Panc1 (cell line): ENCODE results near the gene ADD2. TPM values are rescaled to one million over a fixed set of nuclear protein-coding genes. Genes with fewer than 3 reads are reported as not detected.

Experiments used
- ATAC-seq: fragments of 200-7000 bp; cut with Tn5 transposase; 2 replicates; pipeline ENCODE4 v1.9.1; 2020; ENCODE audit warnings: mild to moderate bottlenecking, moderate library complexity
- BruUV-seq: library from RNA; stranded (reverse); fragments of 400-500 nt; replicated peaks from 2 replicates; lab custom pipeline; 2021; lab: Mats Ljungman, UMichigan
- CTCF ChIA-PET: fragments of 300-600 bp; sonication (Branson Sonifier 250); formaldehyde crosslinking; loops from one replicate; lab custom pipeline; 2022; ENCODE audit warnings: antibody characterized with exemption; lab: Charles Lee
- POLR2A ChIA-PET: fragments of 300-600 bp; sonication (Branson Sonifier 250); formaldehyde crosslinking; loops from one replicate; lab custom pipeline; 2022; ENCODE audit warnings: antibody characterized with exemption; lab: Charles Lee
- DNase-seq: peaks from one replicate; pipeline ENCODE4 v3.0.0-alpha.2; 2010; ENCODE audit warnings: low read depth, low spot score
- H3K27ac ChIP-seq: 2 replicates; pipeline ENCODE4 v1.5.1; 2011; ENCODE audit warnings: mild to moderate bottlenecking, low read length, inconsistent platforms
- H3K27me3 ChIP-seq: fragments of 200-500 bp; sonication (Bioruptor generic); 2 replicates; pipeline ENCODE4 v1.6.0; 2014; ENCODE audit warnings: low read length, inconsistent platforms; ENCODE audit not compliant: control insufficient read depth, insufficient read depth
- H3K36me3 ChIP-seq: fragments of 200-500 bp; sonication (Bioruptor generic); 2 replicates; pipeline ENCODE4 v1.5.1; 2014; ENCODE audit warnings: inconsistent platforms, mild to moderate bottlenecking, low read length, moderate library complexity; ENCODE audit not compliant: control insufficient read depth, insufficient read depth
- H3K4me1 ChIP-seq: 2 replicates; pipeline ENCODE4 v1.5.1; 2011; ENCODE audit warnings: inconsistent platforms, mild to moderate bottlenecking, low read length, moderate library complexity; ENCODE audit not compliant: control insufficient read depth, insufficient read depth
- H3K4me3 ChIP-seq, 2 experiments: 2 replicates each; pipeline ENCODE4 v1.5.1; 2011 to 2012; ENCODE audit warnings: low read depth in 2 of 2, low read length in 2 of 2, mild to moderate bottlenecking in 2 of 2, inconsistent platforms in 1 of 2, moderate library complexity in 1 of 2
- H3K9me3 ChIP-seq: fragments of 200-500 bp; sonication (Bioruptor generic); 2 replicates; pipeline ENCODE4 v1.5.1; 2014; ENCODE audit warnings: low read depth, mild to moderate bottlenecking, inconsistent platforms, low read length, moderate library complexity; ENCODE audit not compliant: control insufficient read depth, insufficient read depth
- POLR2AphosphoS5 ChIP-seq: IDR thresholded peaks from 2 replicates; pipeline ENCODE4 v1.6.1; 2012; ENCODE audit warnings: mild to moderate bottlenecking, low read depth, low read length, moderate library complexity
- SIN3A ChIP-seq: IDR thresholded peaks from 2 replicates; pipeline ENCODE4 v1.6.1; 2012; ENCODE audit warnings: low read depth, mild to moderate bottlenecking, low read length, moderate library complexity, borderline replicate concordance; ENCODE audit not compliant: insufficient read depth
- TCF7L2 ChIP-seq: IDR thresholded peaks from 2 replicates; pipeline ENCODE4 v1.6.1; 2011; ENCODE audit warnings: mild to moderate bottlenecking, low read depth, low read length, inconsistent platforms
- in situ Hi-C: cut with HindIII; loops from 2 replicates; pipeline ENCODE4 v1.10.0; 2016; ENCODE audit warnings: low sequenced_read_pairs, low pct_unique_long_range_greater_than_20kb
- intact Hi-C: fragments of 100-400 bp; cut with micrococcal nuclease; formaldehyde crosslinking; loops from one replicate; pipeline ENCODE4 v1.10.0; 2022; ENCODE audit not compliant: unreplicated experiment
- total RNA-seq: library from RNA; stranded (reverse); gene quantifications from one replicate; pipeline ENCODE4 v1.2.1, GENCODE V29; 2021; ENCODE audit not compliant: unreplicated experiment
- TF ChIP-seq, protein P1 (sequence below): fragments of 450-650 bp; IDR thresholded peaks from 2 replicates; pipeline ENCODE4 v1.5.1; 2017; ENCODE audit warnings: mild to moderate bottlenecking
- TF ChIP-seq, protein P2 (sequence below), 2 experiments: IDR thresholded peaks; 2 replicates each; pipeline ENCODE4 v1.6.1; 2011 to 2012; ENCODE audit warnings: low read depth in 2 of 2, control low read depth in 1 of 2, low read length in 1 of 2, mild to moderate bottlenecking in 1 of 2, moderate library complexity in 1 of 2; ENCODE audit not compliant: insufficient read depth in 1 of 2

The ADD2 gene
- total RNA-seq, 1 experiment from 2014 or later, result 0.26 TPM

DNA sequence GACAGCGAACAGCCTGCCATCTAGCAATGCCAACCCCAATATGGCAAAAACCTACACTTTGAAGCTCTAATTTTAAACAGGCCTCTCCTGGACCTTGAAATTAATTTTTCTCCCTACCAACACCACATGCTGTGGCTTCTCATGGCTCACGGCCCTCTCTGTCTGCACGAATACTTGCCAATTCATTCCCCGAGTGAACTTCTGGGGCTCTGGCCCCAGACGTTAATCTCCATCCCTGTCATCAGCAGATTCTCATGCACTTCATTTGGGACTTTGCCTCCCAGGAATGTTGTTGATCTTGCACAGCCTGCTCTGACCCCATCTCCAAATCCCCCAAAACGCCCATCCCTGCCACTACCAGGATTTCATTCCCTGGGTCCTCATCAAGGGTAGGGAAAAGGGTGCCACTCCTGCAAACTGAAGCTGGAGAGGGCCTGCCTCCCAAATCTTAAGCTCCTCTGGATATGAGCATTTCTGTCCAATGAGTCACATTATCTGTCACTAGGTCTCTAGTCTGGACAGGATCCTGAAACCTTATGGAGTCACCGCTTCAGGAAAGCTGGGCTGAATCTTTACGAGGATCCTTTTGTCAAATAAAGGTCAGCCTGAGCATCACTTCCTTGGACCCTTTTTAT, 12.0 kb upstream of the ADD2 start:
- Histone ChIP-seq H3K9me3 (no peaks in the 10 kb centered on the region), H3K4me3 (no peak overlapping the region), H3K27me3 (peaks cover 14% of the 10 kb centered on the region), H3K36me3 (no peaks in the 10 kb centered on the region), H3K4me1 (no peaks in the 10 kb centered on the region), H3K27ac (no peak overlapping the region)
- intact Hi-C loops (no loop called here), in situ Hi-C loops (no loop called here)
- ChIA-PET CTCF (no interaction called here), POLR2A (no interaction called here)
- no peak for DNase-seq
- no peak for ATAC-seq
- no TSS peak for BruUV-seq
- TF ChIP-seq, protein P1, sequence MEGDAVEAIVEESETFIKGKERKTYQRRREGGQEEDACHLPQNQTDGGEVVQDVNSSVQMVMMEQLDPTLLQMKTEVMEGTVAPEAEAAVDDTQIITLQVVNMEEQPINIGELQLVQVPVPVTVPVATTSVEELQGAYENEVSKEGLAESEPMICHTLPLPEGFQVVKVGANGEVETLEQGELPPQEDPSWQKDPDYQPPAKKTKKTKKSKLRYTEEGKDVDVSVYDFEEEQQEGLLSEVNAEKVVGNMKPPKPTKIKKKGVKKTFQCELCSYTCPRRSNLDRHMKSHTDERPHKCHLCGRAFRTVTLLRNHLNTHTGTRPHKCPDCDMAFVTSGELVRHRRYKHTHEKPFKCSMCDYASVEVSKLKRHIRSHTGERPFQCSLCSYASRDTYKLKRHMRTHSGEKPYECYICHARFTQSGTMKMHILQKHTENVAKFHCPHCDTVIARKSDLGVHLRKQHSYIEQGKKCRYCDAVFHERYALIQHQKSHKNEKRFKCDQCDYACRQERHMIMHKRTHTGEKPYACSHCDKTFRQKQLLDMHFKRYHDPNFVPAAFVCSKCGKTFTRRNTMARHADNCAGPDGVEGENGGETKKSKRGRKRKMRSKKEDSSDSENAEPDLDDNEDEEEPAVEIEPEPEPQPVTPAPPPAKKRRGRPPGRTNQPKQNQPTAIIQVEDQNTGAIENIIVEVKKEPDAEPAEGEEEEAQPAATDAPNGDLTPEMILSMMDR, result no peak
- TF ChIP-seq, protein P2, sequence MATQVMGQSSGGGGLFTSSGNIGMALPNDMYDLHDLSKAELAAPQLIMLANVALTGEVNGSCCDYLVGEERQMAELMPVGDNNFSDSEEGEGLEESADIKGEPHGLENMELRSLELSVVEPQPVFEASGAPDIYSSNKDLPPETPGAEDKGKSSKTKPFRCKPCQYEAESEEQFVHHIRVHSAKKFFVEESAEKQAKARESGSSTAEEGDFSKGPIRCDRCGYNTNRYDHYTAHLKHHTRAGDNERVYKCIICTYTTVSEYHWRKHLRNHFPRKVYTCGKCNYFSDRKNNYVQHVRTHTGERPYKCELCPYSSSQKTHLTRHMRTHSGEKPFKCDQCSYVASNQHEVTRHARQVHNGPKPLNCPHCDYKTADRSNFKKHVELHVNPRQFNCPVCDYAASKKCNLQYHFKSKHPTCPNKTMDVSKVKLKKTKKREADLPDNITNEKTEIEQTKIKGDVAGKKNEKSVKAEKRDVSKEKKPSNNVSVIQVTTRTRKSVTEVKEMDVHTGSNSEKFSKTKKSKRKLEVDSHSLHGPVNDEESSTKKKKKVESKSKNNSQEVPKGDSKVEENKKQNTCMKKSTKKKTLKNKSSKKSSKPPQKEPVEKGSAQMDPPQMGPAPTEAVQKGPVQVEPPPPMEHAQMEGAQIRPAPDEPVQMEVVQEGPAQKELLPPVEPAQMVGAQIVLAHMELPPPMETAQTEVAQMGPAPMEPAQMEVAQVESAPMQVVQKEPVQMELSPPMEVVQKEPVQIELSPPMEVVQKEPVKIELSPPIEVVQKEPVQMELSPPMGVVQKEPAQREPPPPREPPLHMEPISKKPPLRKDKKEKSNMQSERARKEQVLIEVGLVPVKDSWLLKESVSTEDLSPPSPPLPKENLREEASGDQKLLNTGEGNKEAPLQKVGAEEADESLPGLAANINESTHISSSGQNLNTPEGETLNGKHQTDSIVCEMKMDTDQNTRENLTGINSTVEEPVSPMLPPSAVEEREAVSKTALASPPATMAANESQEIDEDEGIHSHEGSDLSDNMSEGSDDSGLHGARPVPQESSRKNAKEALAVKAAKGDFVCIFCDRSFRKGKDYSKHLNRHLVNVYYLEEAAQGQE (IDR thresholded peaks at IDR 0.05; ENCODE audit: insufficient read depth in 1 of 2, low read depth in 2 of 2, low read length in 1 of 2), result no peak
- TF ChIP-seq SIN3A (no peak), TCF7L2 (no peak), POLR2AphosphoS5 (no peak)

DNA sequence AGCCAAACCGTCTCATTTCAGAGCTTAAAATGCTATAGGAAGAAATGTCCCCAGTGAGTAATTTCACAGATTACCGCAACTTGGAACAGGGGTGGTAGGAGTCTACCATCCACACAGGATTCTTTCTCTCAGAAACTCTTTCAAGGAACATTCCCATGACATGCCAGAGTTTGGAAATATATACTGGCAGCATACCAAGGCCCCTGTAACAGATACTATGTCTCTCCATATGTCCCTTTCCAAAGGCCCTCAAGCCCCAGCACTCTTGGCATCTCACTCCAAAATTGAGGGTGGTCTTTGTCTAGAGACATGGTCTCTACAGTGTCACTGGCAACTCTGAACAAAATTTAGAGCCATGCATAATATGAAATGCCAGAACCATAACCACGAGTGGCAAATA, 11.5 kb upstream of the ADD2 start:
- no TSS peak for BruUV-seq
- POLR2A ChIA-PET, result no interaction called here
- ATAC-seq (no peak), DNase-seq (no peak)
- intact Hi-C loops (no loop called here), in situ Hi-C loops (no loop called here)
- H3K27me3 ChIP-seq, result peaks cover 15% of the 10 kb centered on the region
- no peaks in the 10 kb centered on the region for H3K36me3 ChIP-seq
- no peak overlapping the region for H3K4me3 ChIP-seq
- no peak overlapping the region for H3K27ac ChIP-seq
- H3K4me1 ChIP-seq, result no peaks in the 10 kb centered on the region
- no peaks in the 10 kb centered on the region for H3K9me3 ChIP-seq
- TF ChIP-seq TCF7L2 (no peak), SIN3A (no peak), POLR2AphosphoS5 (no peak)
- TF ChIP-seq, protein P1, result no peak
- TF ChIP-seq, protein P2 (IDR thresholded peaks at IDR 0.05; ENCODE audit: insufficient read depth in 1 of 2, low read depth in 2 of 2, low read length in 1 of 2), result no peak
- CTCF ChIA-PET, result no interaction called here
